Dermis microvascular lymphatic vessel endothelial cell (primary cell): ENCODE results near the gene COL18A1. TPM values are rescaled to one million over a fixed set of nuclear protein-coding genes. Genes with fewer than 3 reads are reported as not detected.
"Not testable (repeated sequence)": the region's sequence is repeated elsewhere in the genome, so short reads cannot be mapped to it uniquely, and the experiment has no call there.

Experiments used
- DNase-seq, 2 donors: peaks; one replicate each; pipeline versions ENCODE4 v3.0.0 to v3.0.0-alpha.2; 2010; ENCODE audit warnings: low read depth in 2 of 2
- total RNA-seq: library from RNA; depleted of rRNA; stranded (reverse); fragments of >200 nt; gene quantifications from 2 replicates; pipeline ENCODE4 v1.2.1, GENCODE V29; 2014

COL18A1 gene
- total RNA-seq: 170 and 295 TPM in 2 replicates

GRCh38 chr21:45404730-45405270 lies at the start of gene COL18A1:
TSS of gene COL18A1 (plus strand) at chr21:45405165. CDS start at chr21:45405231, 66 bp downstream.
- DNase-seq: peak in 1 of 2 donors; percentile 77

GRCh38 chr21:45355573-45355972 lies 49.4 kb upstream of the COL18A1 start:
- no peak for DNase-seq

- DNase-seq: no peak
These were observed 48.7 kb upstream of the COL18A1 start for GRCh38 chr21:45356251-45356650.

- DNase-seq: no peak
These were observed 48.1 kb upstream of the COL18A1 start for GRCh38 chr21:45356653-45357435.

GRCh38 chr21:45357436-45358260 lies 47.3 kb upstream of the COL18A1 start:
- DNase-seq: no peak

GRCh38 chr21:45358261-45358670 lies 46.7 kb upstream of the COL18A1 start:
- no peak for DNase-seq

GRCh38 chr21:45358711-45359310 lies 46.2 kb upstream of the COL18A1 start:
- DNase-seq: no peak

- DNase-seq: no peak
These were observed 45.3 kb upstream of the COL18A1 start for GRCh38 chr21:45359451-45360217.

GRCh38 chr21:45361033-45361997 lies 43.6 kb upstream of the COL18A1 start:
- DNase-seq: no peak

- DNase-seq: no peak
These were observed 42.8 kb upstream of the COL18A1 start for GRCh38 chr21:45362077-45362747.

- DNase-seq: no peak
These were observed 42.2 kb upstream of the COL18A1 start for GRCh38 chr21:45362748-45363145.

- DNase-seq: not testable (repeated sequence)
These were observed 41.7 kb upstream of the COL18A1 start for GRCh38 chr21:45363272-45363671.

GRCh38 chr21:45363921-45364467 lies 41.0 kb upstream of the COL18A1 start:
- DNase-seq: peak; percentile 99 to 100

GRCh38 chr21:45364468-45365185 lies 40.3 kb upstream of the COL18A1 start:
- peak in 1 of 2 donors; percentile 91 for DNase-seq

- DNase-seq: no peak
These were observed 39.8 kb upstream of the COL18A1 start for GRCh38 chr21:45365186-45365607.

GRCh38 chr21:45365608-45366241 lies 39.2 kb upstream of the COL18A1 start:
- DNase-seq: peak; percentile 48 to 68

- no peak for DNase-seq
These were observed 38.5 kb upstream of the COL18A1 start for GRCh38 chr21:45366476-45366875.

- DNase-seq: peak; percentile 89 to 99
These were observed 38.0 kb upstream of the COL18A1 start for GRCh38 chr21:45366931-45367401.
